Stimulated activated naive CD8-positive, alpha-beta T cell treated with anti-CD3 and anti-CD28 coated beads, Interleukin-15, Interleukin-2, amounts not matched to agents 100 U/mL and 50 U/mL, for 24 hours (primary cell): ENCODE data around the gene OR6M1.

Experiments used
- ATAC-seq: fragments of 150-1000 bp; cut with Tn5 transposase; one replicate; pipeline ENCODE4 v1.10.0; 2021
- DNase-seq: peaks from one replicate; pipeline ENCODE4 v3.0.0; 2021

OR6M1 gene

DNA sequence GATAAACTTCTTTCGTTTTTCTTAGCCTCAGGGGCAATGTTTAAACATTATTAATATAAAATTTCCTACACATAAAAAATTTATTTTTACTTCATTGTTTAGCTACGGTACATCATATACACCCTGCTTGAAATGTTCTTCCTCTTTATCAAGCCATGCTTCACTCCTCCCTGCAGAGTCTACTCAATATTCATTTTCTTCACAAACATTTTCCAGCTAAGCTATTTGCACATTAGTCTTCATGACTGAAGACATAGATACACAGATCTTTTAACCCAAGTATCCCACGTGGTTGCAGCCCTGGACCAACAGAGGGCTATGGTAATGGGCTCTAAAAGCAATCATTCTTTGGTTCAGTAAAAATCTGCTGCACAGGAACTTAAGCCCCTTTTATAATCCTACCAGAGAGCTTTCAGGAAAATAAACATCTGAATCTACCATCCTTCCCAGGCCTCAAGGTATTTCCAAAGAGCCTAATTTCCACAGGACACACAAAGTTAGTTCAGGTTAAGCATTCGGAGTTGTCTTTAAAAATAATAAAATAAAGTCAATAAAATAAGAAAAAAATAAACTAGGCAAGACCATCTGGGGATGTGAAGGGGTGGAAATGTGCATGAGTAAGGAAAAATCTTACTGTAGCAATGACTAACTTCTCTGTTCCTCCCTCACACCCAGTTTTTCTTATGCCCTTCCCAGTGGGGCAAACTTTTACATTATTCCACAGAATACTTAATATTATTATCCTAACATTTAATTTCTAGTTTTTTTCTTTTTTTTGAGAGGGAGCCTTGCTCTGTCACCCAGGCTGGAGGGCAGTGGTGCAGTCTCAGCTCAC, 30.2 kb downstream of the OR6M1 start:
- no peak for DNase-seq
- no peak for ATAC-seq

DNA sequence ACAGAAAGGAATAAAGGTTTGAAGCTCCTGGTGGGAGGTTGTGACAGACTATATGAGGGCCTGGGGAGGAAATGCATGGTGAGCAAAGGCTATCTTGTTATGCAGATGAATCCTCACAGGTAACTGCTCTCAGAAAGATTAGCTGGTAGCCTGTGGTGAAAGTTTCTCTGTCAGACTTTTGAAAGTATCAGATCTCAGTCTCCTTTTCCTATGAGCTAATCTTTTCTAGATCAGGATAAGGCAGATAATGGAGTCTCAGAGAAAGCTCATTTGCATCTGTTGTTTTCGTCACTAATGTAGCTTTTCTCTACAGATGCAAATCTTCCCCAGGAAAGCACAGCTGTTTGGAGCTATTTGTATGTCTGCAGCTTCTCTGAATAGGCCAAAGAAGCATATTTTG, 30.9 kb downstream of the OR6M1 start:
- no peak for DNase-seq

GRCh38 chr11:123773959-123774358, 32.2 kb downstream of the OR6M1 start:
- ATAC-seq = no peak
- no peak for DNase-seq

More for the DNA sequence above, 30.9 kb downstream of the OR6M1 start:
- ATAC-seq = no peak

- no peak for DNase-seq
- ATAC-seq = no peak
These were observed 33.1 kb downstream of the OR6M1 start for GRCh38 chr11:123773026-123773425.

DNA sequence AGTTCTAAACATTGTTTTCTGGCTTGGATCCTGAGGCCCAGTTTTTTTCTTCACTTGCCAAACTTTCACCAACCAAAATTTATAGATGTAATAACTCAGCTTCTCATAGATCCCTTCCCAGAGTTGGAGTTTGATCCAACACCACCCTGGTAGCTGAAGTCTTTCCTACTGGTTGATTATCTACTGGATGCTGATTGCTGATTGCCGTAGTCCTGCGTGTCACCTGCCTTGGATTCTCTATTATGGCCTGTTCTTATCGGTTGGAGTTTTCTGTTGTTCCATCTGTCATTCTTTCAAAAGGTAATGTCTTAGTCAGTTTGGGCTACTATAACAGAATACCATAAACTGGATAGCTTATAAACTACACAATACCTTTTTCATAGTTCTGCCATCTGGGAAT, 34.5 kb downstream of the OR6M1 start:
- DNase-seq (no peak), ATAC-seq (no peak)

- DNase-seq = no peak
- ATAC-seq = no peak
These were observed 35.4 kb downstream of the OR6M1 start for GRCh38 chr11:123770712-123771111.

- ATAC-seq = no peak
- DNase-seq = no peak
These were observed 40.5 kb downstream of the OR6M1 start for GRCh38 chr11:123765601-123766000.

DNA sequence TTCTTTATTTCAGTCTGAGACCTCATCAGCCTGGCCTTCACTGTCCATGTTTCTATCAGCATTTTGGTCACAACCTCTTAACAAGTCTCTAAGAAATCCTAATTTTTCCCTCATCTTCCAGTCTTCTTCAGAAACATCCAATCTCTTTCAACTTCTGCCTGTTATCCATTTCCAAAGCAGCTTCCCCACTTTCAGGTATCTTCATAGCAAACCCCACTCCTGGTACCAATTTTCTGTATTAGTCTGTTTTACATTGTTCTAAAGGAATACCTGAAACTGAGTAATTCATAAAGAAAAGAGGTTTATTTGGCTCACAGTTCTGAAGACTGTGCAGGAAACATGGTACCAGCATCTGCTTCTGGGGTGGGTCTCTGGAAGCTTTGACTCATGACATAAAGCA, 43.7 kb downstream of the OR6M1 start:
- no peak for ATAC-seq

GRCh38 chr11:123760894-123761293, 45.3 kb downstream of the OR6M1 start:
- ATAC-seq (no peak), DNase-seq (no peak)

More for the DNA sequence above, 43.7 kb downstream of the OR6M1 start:
- no peak for DNase-seq

- DNase-seq (no peak), ATAC-seq (no peak)
These were observed 48.2 kb downstream of the OR6M1 start for GRCh38 chr11:123757976-123758375.

GRCh38 chr11:123755813-123756212, 50.3 kb downstream of the OR6M1 start:
- DNase-seq = no peak
- ATAC-seq = no peak
